22Rv1 (cell line): ENCODE data around the gene HMGA1.

ENCODE experiments used
- ZFX ChIP-seq: fragments of 450-650 bp; IDR thresholded peaks from 2 replicates; pipeline ENCODE4 v1.6.1; 2017; ENCODE audit warnings: antibody characterized with exemption, borderline replicate concordance
- TF ChIP-seq, protein P1 (sequence below): fragments of 450-650 bp; IDR thresholded peaks from 2 replicates; pipeline ENCODE4 v1.5.1; 2017; ENCODE audit warnings: mild to moderate bottlenecking

DNA sequence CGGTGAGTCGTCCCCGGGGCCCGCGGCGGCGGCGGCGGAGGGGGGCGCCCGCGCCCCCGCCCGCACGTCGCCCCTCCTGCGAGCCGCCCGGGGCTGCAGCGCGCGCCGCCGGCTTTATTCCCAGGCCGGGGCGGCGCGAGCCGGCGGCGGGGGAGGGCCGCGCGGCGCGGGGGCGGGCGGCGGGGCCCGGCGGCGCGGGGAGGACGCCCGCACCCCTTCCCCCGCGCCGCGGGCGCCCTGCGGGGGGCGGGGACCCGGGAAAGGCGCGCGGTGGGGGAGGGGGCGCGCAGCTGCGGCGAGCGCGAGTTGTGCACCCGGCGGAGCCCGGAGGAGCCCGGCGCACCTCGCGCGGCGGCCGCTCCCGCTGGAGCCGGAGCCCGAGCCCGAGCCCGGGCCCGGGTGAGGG is 646 bp downstream of the HMGA1 start:
- TF ChIP-seq, protein P1, sequence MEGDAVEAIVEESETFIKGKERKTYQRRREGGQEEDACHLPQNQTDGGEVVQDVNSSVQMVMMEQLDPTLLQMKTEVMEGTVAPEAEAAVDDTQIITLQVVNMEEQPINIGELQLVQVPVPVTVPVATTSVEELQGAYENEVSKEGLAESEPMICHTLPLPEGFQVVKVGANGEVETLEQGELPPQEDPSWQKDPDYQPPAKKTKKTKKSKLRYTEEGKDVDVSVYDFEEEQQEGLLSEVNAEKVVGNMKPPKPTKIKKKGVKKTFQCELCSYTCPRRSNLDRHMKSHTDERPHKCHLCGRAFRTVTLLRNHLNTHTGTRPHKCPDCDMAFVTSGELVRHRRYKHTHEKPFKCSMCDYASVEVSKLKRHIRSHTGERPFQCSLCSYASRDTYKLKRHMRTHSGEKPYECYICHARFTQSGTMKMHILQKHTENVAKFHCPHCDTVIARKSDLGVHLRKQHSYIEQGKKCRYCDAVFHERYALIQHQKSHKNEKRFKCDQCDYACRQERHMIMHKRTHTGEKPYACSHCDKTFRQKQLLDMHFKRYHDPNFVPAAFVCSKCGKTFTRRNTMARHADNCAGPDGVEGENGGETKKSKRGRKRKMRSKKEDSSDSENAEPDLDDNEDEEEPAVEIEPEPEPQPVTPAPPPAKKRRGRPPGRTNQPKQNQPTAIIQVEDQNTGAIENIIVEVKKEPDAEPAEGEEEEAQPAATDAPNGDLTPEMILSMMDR = no peak
- no peak for TF ChIP-seq ZFX
